Stimulated activated CD4-positive, alpha-beta T cell treated with anti-CD3 and anti-CD28 coated beads, Interleukin-4, amount 100 ng/mL, for 48 hours (primary cell): Measurements from ENCODE around the gene MIR17HG.

ENCODE experiments used
- DNase-seq, 2 donors: peaks; one replicate each; pipeline ENCODE4 v3.0.0-alpha.2; 2020; ENCODE audit warnings: low read depth in 2 of 2

The MIR17HG gene

DNA sequence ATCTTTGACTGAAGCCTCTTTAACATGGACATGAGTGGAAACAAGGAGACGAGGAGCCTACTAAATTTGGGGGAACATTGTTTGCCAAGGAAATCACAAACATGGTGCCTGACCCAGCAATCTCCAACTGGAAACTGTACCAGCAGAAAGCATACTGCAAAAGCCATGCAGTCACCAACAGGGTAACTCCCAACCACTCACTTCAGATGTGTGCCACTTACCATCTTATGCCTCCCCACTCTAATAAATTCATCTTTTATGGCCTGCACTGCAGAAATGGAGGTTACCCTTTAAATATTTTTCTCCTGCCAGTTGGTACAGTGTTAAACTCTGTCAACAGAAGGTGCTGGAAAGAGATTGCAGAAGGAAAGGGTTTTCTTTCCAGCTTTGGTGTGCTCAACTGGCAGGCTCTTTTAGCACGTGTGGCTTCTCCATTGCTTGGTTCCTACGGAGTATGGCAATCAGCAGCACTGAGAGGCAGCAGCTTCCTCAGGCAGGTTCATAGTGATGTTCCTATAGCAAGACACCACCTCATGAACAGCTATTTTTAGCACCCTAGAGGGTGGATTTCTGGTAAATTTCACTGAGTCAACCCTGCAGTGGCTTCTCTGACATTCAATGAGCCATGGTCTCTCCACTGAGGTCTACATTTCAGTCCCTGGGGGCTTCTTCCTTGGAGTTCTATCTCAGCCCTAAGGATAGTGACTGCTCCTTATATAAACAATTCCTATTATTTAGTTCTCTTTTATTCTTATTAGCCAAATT, 21.4 kb downstream of the MIR17HG start:
- DNase-seq: no peak

DNA sequence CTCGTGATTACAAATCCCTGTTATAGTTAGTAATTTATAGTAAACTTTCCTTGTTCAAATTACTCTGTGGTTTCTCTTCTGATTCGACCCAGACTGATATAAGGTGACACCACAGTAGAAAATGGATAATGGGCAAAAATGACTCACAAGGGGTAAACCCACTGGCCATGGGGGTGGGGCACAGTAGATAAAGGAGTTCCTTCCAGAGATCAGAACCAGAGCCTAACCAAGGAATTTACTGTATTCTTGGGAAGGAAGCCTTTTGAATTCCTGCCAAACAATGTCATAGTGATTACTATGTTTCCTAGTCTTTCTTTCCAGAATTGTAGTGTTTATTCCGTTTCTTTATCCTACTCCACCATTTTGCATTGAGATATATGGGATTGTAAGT, 21.9 kb downstream of the MIR17HG start:
- peak; percentile 19 to 28 for DNase-seq

DNA sequence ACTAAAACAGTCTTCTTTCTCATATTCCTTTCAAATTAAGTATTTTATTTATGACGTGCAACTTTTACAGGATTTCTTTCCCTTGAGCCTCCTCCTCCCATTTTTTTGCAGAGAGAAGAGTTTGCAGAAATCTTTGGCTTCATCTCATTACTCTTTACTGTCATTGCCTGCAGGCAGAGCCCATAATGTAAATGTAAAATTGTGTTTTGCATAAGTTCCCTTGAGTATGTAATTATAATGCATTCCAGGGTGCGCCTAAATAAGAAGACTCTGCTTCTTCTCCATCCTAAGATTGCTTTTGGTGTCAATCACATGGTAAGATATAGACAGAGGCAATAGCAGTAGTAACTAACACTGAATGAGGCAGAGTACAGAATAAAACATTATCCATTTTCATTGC, 23.0 kb downstream of the MIR17HG start:
- no peak for DNase-seq

DNA sequence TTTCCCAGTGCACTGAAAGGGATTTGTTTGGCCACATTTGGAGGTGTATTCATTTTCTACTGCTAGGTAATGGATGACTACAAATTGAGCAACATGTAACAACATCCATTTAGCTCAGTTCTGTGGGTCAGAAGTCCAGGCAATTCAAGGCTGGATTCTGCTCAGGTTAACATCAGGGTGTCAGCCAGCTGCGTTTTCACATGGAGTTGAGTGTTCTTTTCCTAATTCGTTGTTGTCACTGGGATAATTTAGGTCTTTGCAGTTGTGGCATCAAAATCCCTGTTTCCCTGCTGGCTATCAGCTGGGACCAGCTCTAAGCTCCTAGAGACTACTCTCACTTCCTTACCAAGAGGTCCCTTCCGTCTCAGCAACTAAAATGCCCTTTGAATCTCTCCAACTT, 25.4 kb downstream of the MIR17HG start:
- DNase-seq: no peak

DNA sequence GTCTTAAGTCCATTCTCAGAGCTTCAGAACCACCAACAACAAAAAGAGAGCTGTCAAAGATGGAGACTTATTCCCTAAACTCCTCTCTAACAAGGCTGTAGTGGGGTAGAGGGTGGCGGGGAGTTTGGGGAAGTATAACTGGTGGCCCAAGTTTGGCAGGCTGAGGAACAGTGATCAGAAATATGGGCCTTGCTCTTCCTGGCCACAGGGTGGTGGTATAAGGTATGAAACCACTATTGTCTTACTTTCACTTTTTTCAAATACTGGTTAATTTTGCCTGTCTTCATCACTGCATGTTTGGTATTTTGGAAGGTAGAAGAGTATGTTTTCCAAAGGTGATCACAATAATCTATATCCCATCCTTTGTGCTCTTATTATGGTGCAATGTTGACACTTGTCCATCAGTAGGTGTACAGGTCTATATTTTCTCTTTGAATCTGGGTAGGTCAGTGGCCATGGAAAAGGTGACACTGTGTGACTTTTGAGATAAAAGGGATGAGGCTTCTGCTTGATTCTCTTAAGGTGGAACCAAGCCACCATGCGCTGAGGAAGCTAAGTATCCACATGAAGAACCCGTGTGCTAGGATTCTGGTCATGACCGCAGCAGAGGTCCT, 27.7 kb downstream of the MIR17HG start:
- no peak for DNase-seq

DNA sequence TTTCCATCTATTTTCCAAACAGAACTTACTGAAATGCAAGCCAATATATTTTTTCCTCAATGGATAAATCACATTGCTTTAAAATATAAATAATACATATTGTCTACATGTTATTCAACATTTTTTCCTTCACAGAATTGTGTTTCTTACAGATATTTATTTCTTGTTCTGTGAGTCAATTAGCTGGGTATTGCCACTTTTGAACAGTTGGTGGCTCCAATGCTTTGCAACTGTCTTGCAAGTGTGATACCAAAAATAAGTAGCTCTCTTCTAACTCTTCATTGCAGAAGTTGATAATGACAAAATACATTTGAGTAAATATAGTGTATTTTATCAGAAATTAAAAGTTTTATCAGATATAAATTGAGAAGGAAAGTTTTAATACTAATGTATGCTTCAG, 33.9 kb downstream of the MIR17HG start:
- DNase-seq: no peak

DNA sequence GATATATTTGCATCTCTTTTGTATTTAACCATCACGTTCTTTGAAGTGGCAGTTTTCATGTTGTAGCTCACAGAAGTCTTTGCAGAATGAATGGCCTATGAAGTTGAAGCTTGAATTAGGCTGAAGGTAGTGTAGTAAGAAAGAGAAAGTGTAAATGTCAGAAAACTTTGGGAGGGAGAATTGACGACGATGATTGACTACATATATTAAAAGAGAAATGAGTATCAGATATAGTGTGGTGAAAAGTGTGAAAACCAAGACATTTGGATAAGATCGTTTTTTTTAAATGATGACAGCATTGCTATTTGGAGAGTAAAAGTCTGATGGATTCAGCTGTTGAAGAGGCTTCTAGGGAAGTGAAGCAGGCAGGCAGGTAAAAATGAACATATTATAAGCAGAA, 36.3 kb downstream of the MIR17HG start:
- DNase-seq: no peak

DNA sequence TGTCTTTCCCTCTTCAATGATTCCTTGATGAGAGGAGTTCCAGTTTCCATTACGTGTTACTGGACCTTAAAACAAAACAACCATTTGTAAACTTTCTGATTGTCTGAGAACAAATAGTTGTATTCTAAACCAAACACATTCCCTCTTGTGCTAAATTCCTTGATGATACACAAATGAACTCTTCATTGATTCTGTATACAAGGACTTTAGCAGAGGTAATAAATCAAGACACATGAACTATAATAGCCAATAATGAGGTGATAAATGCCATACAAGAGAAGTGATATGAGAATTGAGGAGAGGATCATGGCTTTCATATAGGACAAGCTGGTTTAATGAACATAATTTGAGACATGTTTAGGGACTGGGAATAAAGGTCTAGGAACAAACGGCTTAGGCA, 37.4 kb downstream of the MIR17HG start:
- DNase-seq: no peak

DNA sequence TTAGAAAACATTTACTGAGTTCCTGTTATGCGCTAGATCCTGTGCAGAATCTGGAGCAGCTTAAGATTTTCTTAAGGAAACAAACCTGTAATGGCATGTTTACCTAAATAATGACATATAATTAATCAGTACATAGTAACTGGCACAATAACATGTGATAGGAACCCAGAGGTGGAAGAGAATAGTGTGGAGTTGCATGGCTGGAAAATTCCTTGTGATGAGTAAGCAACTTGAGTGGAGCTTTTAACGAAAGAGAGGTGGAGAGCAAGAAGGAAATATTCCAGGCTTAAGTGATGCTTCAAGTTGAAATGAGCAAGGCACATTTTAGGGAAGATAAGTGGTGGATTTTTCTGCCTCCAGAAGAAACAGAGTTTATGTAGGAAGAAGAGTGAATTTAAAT, 41.7 kb downstream of the MIR17HG start:
- no peak for DNase-seq

DNA sequence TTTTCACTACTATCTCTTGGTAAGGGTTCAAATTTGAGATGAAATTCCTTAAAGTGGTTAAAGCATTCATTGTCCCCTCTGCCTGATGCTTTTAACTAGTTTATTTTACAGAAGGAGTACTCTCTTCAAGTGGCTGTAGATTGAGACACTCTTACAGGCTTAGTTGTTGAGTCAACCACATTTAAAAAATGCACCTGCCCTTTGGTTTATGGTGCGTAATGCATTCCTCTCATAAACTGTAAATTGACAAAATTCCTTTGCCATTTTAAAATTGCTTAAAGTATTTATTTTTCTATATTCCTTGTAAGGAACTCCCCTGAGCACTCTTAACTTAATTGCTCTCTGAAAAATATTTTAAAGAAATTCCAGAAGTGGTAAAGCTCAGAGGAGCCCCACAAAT, 50.1 kb downstream of the MIR17HG start:
- no peak for DNase-seq

DNA sequence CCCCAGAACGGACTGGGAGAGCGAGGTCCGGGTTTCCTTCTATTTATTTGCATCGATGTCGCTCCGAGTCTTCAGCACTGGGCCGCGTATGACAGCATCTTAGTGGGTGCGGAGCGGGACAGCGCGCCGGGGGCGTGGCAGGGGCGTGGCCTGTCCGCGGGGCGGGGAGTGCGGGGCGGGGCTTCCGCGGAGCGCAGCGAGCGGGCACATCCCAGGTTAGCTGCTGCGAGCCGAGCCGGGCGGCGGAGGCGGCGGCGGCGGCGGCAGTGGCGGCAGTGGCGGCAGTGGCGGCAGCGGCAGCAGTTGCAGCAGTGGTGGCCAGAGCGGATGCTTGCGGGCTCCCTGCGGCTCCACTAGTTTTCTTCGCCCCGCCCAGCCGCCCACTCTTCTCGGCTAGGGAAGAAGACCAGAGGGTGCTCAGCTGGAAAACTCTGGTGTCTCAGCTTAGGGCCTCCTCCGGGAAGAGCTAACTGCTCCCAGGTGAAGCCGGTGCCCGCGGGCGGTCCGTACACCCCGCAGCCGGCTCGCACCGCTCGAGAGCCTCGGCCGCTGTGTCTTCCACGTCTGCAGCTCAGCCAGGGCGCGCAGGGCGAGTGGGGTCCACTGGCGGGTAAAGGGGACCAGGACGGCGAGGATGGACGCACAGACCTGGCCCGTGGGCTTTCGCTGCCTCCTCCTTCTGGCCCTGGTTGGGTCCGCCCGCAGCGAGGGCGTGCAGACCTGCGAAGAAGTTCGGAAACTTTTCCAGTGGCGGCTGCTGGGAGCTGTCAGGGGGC, 51.1 kb downstream of the MIR17HG start, which contains the start of gene GPC5:
GPC5 (plus strand) TSS at position 209 of the 776 bp plus-strand sequence.
- peak; percentile 69 to 75 for DNase-seq

DNA sequence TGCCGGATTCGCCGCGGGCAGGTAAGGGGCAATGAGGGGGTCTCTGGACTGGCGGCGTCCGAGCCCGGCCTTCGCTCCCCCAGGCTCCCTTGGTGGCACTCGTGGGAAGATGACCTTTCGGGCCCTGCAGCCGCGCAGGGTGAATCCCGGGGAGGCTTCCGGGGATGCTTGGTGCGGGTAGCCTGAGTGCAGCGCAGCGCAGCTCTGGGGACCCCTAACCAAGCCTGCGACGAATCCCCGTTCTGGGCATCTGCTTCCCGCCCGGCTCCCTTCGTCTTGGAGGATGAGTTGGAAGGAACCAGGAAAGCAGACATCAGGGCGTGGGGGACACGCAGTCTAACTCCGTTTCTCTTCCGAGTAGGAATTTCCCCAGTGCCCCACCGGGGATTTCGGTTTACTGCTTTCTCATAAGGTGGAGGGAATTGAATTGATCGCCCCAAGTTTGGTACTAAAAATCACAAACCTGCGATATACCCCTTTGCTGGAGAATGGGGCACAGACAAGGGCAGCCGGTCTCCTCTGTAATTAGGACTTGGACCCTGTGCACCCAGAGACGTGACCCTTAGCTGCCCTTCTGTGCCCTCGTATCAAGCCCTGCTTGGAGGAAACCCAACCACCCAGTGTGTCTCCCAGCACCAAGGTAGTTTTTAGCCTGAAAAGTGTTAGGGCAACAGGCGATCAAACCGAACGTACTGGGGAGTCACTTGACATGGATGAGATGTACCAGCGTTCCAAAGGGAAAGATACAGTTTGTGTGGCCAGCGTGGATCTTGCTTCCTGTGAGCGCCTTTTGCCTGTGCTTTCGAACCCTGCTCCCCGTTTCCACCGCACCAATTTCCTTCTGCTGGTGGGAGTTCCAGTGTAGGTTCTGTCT, 51.9 kb downstream of the MIR17HG start:
- no peak for DNase-seq

DNA sequence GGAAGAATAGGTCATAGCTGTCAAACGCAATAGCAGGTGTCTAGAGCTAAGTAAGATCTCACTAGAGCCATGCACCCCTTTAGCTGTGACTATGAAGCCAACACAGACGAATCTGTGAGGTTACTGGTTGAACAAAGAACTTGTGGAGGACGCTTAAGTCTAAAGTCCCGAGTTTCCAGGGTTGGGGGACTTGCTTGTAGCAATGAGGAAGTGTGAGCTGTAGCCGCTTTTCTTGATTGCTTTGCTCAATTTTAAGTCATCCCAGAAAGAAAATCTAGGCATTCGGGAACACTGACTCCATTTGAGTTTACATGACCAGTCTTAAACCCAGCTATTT, 52.5 kb downstream of the MIR17HG start:
- no peak for DNase-seq

DNA sequence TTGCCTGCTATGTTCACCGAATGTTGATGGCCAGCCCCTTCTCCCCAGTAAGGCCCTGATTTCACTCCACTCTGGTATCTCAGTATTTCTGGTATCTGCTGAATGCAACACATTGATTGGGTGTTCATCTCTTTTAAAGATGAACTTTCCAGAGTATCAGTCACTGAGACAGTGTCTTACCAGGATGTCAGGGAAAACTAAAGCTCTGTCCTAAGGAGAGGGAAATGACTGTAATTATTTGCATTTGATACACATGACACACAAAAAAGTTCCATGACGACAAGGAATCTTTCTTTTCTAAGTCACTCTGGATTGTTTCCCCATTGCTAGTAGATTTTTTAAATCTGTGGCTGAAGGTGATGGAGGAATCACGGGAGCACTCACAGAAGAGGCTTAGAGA, 53.2 kb downstream of the MIR17HG start:
- DNase-seq: no peak

DNA sequence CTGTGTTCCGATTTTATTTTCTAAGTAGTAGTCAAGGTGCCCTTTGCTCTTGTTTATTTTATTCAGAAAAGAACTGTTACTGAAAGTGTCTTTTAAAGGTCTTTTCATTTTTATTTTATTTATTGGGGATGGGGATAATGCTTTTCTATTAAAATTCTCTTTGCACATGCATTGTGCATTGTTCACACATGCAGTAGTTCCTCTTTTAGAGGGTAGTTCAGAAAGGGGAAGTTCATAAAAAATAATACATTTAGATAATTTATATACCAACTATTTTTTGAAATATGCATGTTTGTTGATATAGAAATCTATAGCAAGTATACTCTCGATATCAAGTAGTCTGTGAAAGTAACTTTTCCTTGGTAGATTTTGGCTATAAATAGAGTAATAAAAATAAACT, 54.4 kb downstream of the MIR17HG start:
- no peak for DNase-seq
